Activated naive CD8-positive, alpha-beta T cell (primary cell): ENCODE measurements around the gene HS6ST3.

Experiments
- H3K27ac Mint-ChIP-seq: one replicate; pipeline ENCODE4 v1.8.0; 2021; ENCODE audit warnings: mixed read lengths
- H3K27me3 Mint-ChIP-seq: one replicate; pipeline ENCODE4 v1.8.0; 2021; ENCODE audit warnings: mixed read lengths
- H3K36me3 Mint-ChIP-seq: one replicate; pipeline ENCODE4 v1.8.0; 2021; ENCODE audit warnings: mixed read lengths
- H3K4me1 Mint-ChIP-seq: one replicate; pipeline ENCODE4 v1.8.0; 2021; ENCODE audit warnings: low read depth, mixed read lengths
- H3K4me3 Mint-ChIP-seq: one replicate; pipeline ENCODE4 v1.8.0; 2021; ENCODE audit warnings: mild to moderate bottlenecking, mixed read lengths
- H3K9me3 Mint-ChIP-seq: one replicate; pipeline ENCODE4 v1.8.0; 2021; ENCODE audit warnings: low read depth, mixed read lengths

HS6ST3 gene

GRCh38 chr13:96284971-96285370 lies 195.1 kb downstream of the HS6ST3 start:
- H3K9me3 Mint-ChIP-seq: no peaks in the 10 kb centered on the region
- H3K27ac Mint-ChIP-seq: no peak overlapping the region
- H3K4me3 Mint-ChIP-seq: no peak overlapping the region
- no peaks in the 10 kb centered on the region for H3K36me3 Mint-ChIP-seq
- H3K27me3 Mint-ChIP-seq: no peaks in the 10 kb centered on the region
- H3K4me1 Mint-ChIP-seq: no peaks in the 10 kb centered on the region

GRCh38 chr13:96285729-96286128 lies 195.8 kb downstream of the HS6ST3 start:
- Mint-ChIP-seq H3K9me3 (no peaks in the 10 kb centered on the region), H3K4me3 (no peak overlapping the region), H3K4me1 (no peaks in the 10 kb centered on the region), H3K27ac (no peak overlapping the region), H3K27me3 (no peaks in the 10 kb centered on the region), H3K36me3 (no peaks in the 10 kb centered on the region)

- Mint-ChIP-seq H3K27me3 (no peaks in the 10 kb centered on the region), H3K4me1 (no peaks in the 10 kb centered on the region), H3K4me3 (no peak overlapping the region), H3K36me3 (no peaks in the 10 kb centered on the region), H3K9me3 (peaks cover 7% of the 10 kb centered on the region), H3K27ac (no peak overlapping the region)
Measured at GRCh38 chr13:96294930-96295881, 205.3 kb downstream of the HS6ST3 start.

- H3K36me3 Mint-ChIP-seq: no peaks in the 10 kb centered on the region
- no peak overlapping the region for H3K4me3 Mint-ChIP-seq
- H3K9me3 Mint-ChIP-seq: peaks cover 7% of the 10 kb centered on the region
- H3K4me1 Mint-ChIP-seq: no peaks in the 10 kb centered on the region
- H3K27me3 Mint-ChIP-seq: no peaks in the 10 kb centered on the region
- no peak overlapping the region for H3K27ac Mint-ChIP-seq
Measured at GRCh38 chr13:96297360-96297759, 207.5 kb downstream of the HS6ST3 start.

GRCh38 chr13:96299235-96299634 lies 209.3 kb downstream of the HS6ST3 start:
- no peaks in the 10 kb centered on the region for H3K36me3 Mint-ChIP-seq
- no peaks in the 10 kb centered on the region for H3K4me1 Mint-ChIP-seq
- peaks cover 7% of the 10 kb centered on the region for H3K9me3 Mint-ChIP-seq
- H3K4me3 Mint-ChIP-seq: no peak overlapping the region
- no peaks in the 10 kb centered on the region for H3K27me3 Mint-ChIP-seq
- H3K27ac Mint-ChIP-seq: no peak overlapping the region

GRCh38 chr13:96308568-96308967 lies 218.7 kb downstream of the HS6ST3 start:
- no peaks in the 10 kb centered on the region for H3K36me3 Mint-ChIP-seq
- no peaks in the 10 kb centered on the region for H3K27me3 Mint-ChIP-seq
- no peak overlapping the region for H3K4me3 Mint-ChIP-seq
- no peaks in the 10 kb centered on the region for H3K4me1 Mint-ChIP-seq
- H3K9me3 Mint-ChIP-seq: peaks cover 5% of the 10 kb centered on the region
- H3K27ac Mint-ChIP-seq: no peak overlapping the region

- no peaks in the 10 kb centered on the region for H3K36me3 Mint-ChIP-seq
- no peaks in the 10 kb centered on the region for H3K4me1 Mint-ChIP-seq
- no peak overlapping the region for H3K4me3 Mint-ChIP-seq
- H3K27me3 Mint-ChIP-seq: no peaks in the 10 kb centered on the region
- H3K27ac Mint-ChIP-seq: no peak overlapping the region
- peaks cover 10% of the 10 kb centered on the region for H3K9me3 Mint-ChIP-seq
Measured at GRCh38 chr13:96314974-96315373, 225.1 kb downstream of the HS6ST3 start.

GRCh38 chr13:96338030-96338429 lies 248.1 kb downstream of the HS6ST3 start:
- Mint-ChIP-seq H3K9me3 (peaks cover 8% of the 10 kb centered on the region), H3K27me3 (no peaks in the 10 kb centered on the region), H3K27ac (no peak overlapping the region), H3K36me3 (no peaks in the 10 kb centered on the region), H3K4me1 (no peaks in the 10 kb centered on the region), H3K4me3 (no peak overlapping the region)

- H3K27me3 Mint-ChIP-seq: no peaks in the 10 kb centered on the region
- H3K4me1 Mint-ChIP-seq: no peaks in the 10 kb centered on the region
- H3K36me3 Mint-ChIP-seq: no peaks in the 10 kb centered on the region
- peaks cover 8% of the 10 kb centered on the region for H3K9me3 Mint-ChIP-seq
- H3K27ac Mint-ChIP-seq: no peak overlapping the region
- H3K4me3 Mint-ChIP-seq: no peak overlapping the region
Measured at GRCh38 chr13:96342286-96342685, 252.4 kb downstream of the HS6ST3 start.

- peaks cover 7% of the 10 kb centered on the region for H3K9me3 Mint-ChIP-seq
- no peak overlapping the region for H3K27ac Mint-ChIP-seq
- no peaks in the 10 kb centered on the region for H3K4me1 Mint-ChIP-seq
- no peaks in the 10 kb centered on the region for H3K27me3 Mint-ChIP-seq
- no peak overlapping the region for H3K4me3 Mint-ChIP-seq
- H3K36me3 Mint-ChIP-seq: no peaks in the 10 kb centered on the region
Measured at GRCh38 chr13:96342852-96343465, 253.1 kb downstream of the HS6ST3 start.

GRCh38 chr13:96346921-96347320 lies 257.0 kb downstream of the HS6ST3 start:
- no peak overlapping the region for H3K27ac Mint-ChIP-seq
- no peaks in the 10 kb centered on the region for H3K9me3 Mint-ChIP-seq
- H3K36me3 Mint-ChIP-seq: no peaks in the 10 kb centered on the region
- H3K4me1 Mint-ChIP-seq: no peaks in the 10 kb centered on the region
- H3K27me3 Mint-ChIP-seq: no peaks in the 10 kb centered on the region
- H3K4me3 Mint-ChIP-seq: no peak overlapping the region

- H3K4me1 Mint-ChIP-seq: no peaks in the 10 kb centered on the region
- H3K27me3 Mint-ChIP-seq: no peaks in the 10 kb centered on the region
- H3K27ac Mint-ChIP-seq: no peak overlapping the region
Measured at GRCh38 chr13:96373597-96373996, 283.7 kb downstream of the HS6ST3 start.

GRCh38 chr13:96377835-96378234 lies 287.9 kb downstream of the HS6ST3 start:
- no peak overlapping the region for H3K4me3 Mint-ChIP-seq
- H3K9me3 Mint-ChIP-seq: no peaks in the 10 kb centered on the region
- no peak overlapping the region for H3K27ac Mint-ChIP-seq
- no peaks in the 10 kb centered on the region for H3K4me1 Mint-ChIP-seq
- no peaks in the 10 kb centered on the region for H3K27me3 Mint-ChIP-seq
- no peaks in the 10 kb centered on the region for H3K36me3 Mint-ChIP-seq

More at GRCh38 chr13:96373597-96373996, 283.7 kb downstream of the HS6ST3 start:
- Mint-ChIP-seq H3K9me3 (no peaks in the 10 kb centered on the region), H3K36me3 (no peaks in the 10 kb centered on the region), H3K4me3 (no peak overlapping the region)

- H3K9me3 Mint-ChIP-seq: no peaks in the 10 kb centered on the region
- H3K4me1 Mint-ChIP-seq: no peaks in the 10 kb centered on the region
- no peak overlapping the region for H3K27ac Mint-ChIP-seq
- H3K36me3 Mint-ChIP-seq: no peaks in the 10 kb centered on the region
- no peaks in the 10 kb centered on the region for H3K27me3 Mint-ChIP-seq
- no peak overlapping the region for H3K4me3 Mint-ChIP-seq
Measured at GRCh38 chr13:96379967-96380366, 290.1 kb downstream of the HS6ST3 start.

GRCh38 chr13:96381681-96382080 lies 291.8 kb downstream of the HS6ST3 start:
- H3K4me3 Mint-ChIP-seq: no peak overlapping the region
- H3K27ac Mint-ChIP-seq: no peak overlapping the region

More at GRCh38 chr13:96381681-96382080, 291.8 kb downstream of the HS6ST3 start:
- Mint-ChIP-seq H3K27me3 (no peaks in the 10 kb centered on the region), H3K4me1 (no peaks in the 10 kb centered on the region), H3K36me3 (no peaks in the 10 kb centered on the region), H3K9me3 (no peaks in the 10 kb centered on the region)
